Ovary (tissue), 9 donors: ENCODE measurements around the gene SENP7. TPM values are rescaled to one million over a fixed set of nuclear protein-coding genes. Genes with fewer than 3 reads are reported as not detected.

Experiments
- DNase-seq, 5 donors: peaks; one replicate each; pipeline ENCODE4 v3.0.0-alpha.2; 2019 to 2020
- H3K27ac ChIP-seq, 2 donors: fragments of 200-600 bp; one replicate each; pipeline versions ENCODE4 v1.5.1 to v1.8.0; 2019 to 2022
- H3K27me3 ChIP-seq: fragments of 200-600 bp; one replicate; pipeline ENCODE4 v1.8.0; 2022
- H3K36me3 ChIP-seq: fragments of 200-600 bp; sonication (generic); one replicate; pipeline ENCODE4 v1.5.1; 2019
- H3K4me1 ChIP-seq: one replicate; pipeline ENCODE4 v1.8.1; 2013; ENCODE audit warnings: mild to moderate bottlenecking, moderate library complexity; ENCODE audit not compliant: insufficient read depth
- H3K4me3 ChIP-seq: fragments of 200-600 bp; sonication (generic); one replicate; pipeline ENCODE4 v1.5.1; 2017
- H3K9me3 ChIP-seq, 2 donors: fragments of 200-600 bp in 1 of 2; sonication (generic) in 1 of 2; one replicate each; pipeline versions ENCODE4 v1.5.1 to v1.8.1; 2013 to 2019; ENCODE audit warnings: mild to moderate bottlenecking in 1 of 2, moderate library complexity in 1 of 2
- CTCF ChIP-seq, 3 donors: fragments of 450-650 bp in 2 of 3; fragments of 200-600 bp in 1 of 3; IDR thresholded peaks; one replicate each; pipeline versions ENCODE4 v1.5.1 to v1.8.0; 2016 to 2022; ENCODE audit warnings: antibody characterized with exemption in 3 of 3, mild to moderate bottlenecking in 1 of 3
- EP300 ChIP-seq: sonication (generic); formaldehyde crosslinking; IDR thresholded peaks from one replicate; pipeline ENCODE4 v1.6.1; 2017; ENCODE audit warnings: antibody characterized with exemption
- POLR2A ChIP-seq: fragments of 450-650 bp; IDR thresholded peaks from one replicate; pipeline ENCODE4 v1.6.1; 2017; ENCODE audit warnings: antibody characterized with exemption, mild to moderate bottlenecking, moderate library complexity
- intact Hi-C, 4 donors: fragments of 100-400 bp; cut with DNase I; formaldehyde crosslinking; loops; one replicate each; pipeline versions ENCODE4 v1.11.0 to v1.15.1; 2022 to 2023
- polyA plus RNA-seq, 2 donors: library from polyadenylated mRNA; stranded (reverse); fragments of 200-250 nt in 1 of 2; fragments of 350-450 nt in 1 of 2; fragmentation: Illumina TruSeq in 1 of 2; extraction: RNeasy Lipid Tissue Mini Kit (QIAGEN cat#74804) in 1 of 2; gene quantifications; one replicate each; pipeline ENCODE4 v1.2.3, GENCODE V29; 2013 to 2014
- small RNA-seq: library from RNA; depleted of rRNA; stranded (forward); fragments of <200 nt; gene quantifications from one replicate; pipeline ENCODE3, GENCODE V24; 2016
- total RNA-seq, 7 donors: library from RNA; depleted of rRNA in 2 of 7; stranded (reverse); fragments of >200 nt in 2 of 7; fragmentation: NEBNext Ultra II Directional in 3 of 7; extraction: Animal tissue kit (Norgen Biotek cat#: 25700) in 3 of 7; gene quantifications; one replicate each; pipeline versions ENCODE4 v1.1.0 to v1.2.4, GENCODE V29; 2016 to 2023
- donor health status: DM: no; HTN: no; CAD: no; lungs with moderate emphysema.
- donor health status: DM: no; HTN: no; CAD: no.
- donor health status: Bipolar disorder and iron deficiency.
- donor health status: DM: yes; HTN: yes; CAD: no.
- donor health status: DM: no; HTN: no; CAD: no.
- donor health status: DM: yes; HTN: yes; CAD: no.

Gene SENP7
- total and polyA plus RNA-seq, 9 donors = 16.9 to 33.4 (median 26.8) TPM

- Histone ChIP-seq H3K36me3 (no peaks in the 10 kb centered on the region), H3K27ac (no peak overlapping the region), H3K4me1 (no peaks in the 10 kb centered on the region), H3K9me3 (no peaks in the 10 kb centered on the region), H3K4me3 (no peak overlapping the region), H3K27me3 (no peaks in the 10 kb centered on the region)
- no peak for DNase-seq
- TF ChIP-seq POLR2A = no peak
- TF ChIP-seq CTCF (IDR thresholded peaks at IDR 0.05) = no peak
- TF ChIP-seq EP300 = no peak
- intact Hi-C loops = no loop called here
Measured at GRCh38 chr3:101278727-101279126, 234.3 kb downstream of the SENP7 start.

Small RNA genes lying within 50 kb of the gene (small RNA-seq; reads per million reads assigned to genes)
- not detected for gene RF00019

Other genes starting within 250 kb of the SENP7 start
- gene IMPG2, start 192.6 kb downstream of the SENP7 start, total RNA-seq = 1 to 10 TPM in 2 of 7 donors, under 1 TPM in 5; 0.12 to 8.7 (median 0.69) TPM
- gene IMPG2, start 192.6 kb downstream of the SENP7 start, polyA plus RNA-seq = under 1 TPM; 0.06 to 0.22 TPM
- gene TRMT10C, start 48.7 kb upstream of the SENP7 start, total RNA-seq = 10 to 100 TPM; 15.9 to 23.3 (median 20.4) TPM
- gene TRMT10C, start 48.7 kb upstream of the SENP7 start, polyA plus RNA-seq = 10 to 100 TPM; 13.9 to 18.5 TPM
- 100 to 1,000 TPM; 104 to 237 (median 166) TPM for gene PCNP, start 61.0 kb upstream of the SENP7 start, total RNA-seq
- gene PCNP, start 61.0 kb upstream of the SENP7 start, polyA plus RNA-seq = 100 to 1,000 TPM; 150 to 164 TPM
- gene ZBTB11, start 163.9 kb upstream of the SENP7 start, total RNA-seq = 10 to 100 TPM; 15.1 to 24.7 (median 19.3) TPM
- 10 to 100 TPM in 1 of 2 donors, 1 to 10 TPM in 1; 7.6 to 10.7 TPM for gene ZBTB11, start 163.9 kb upstream of the SENP7 start, polyA plus RNA-seq
- 1,000 to 10,000 TPM; 1,843 to 5,887 (median 2,506) TPM for gene RPL24, start 173.5 kb upstream of the SENP7 start, total RNA-seq
- gene RPL24, start 173.5 kb upstream of the SENP7 start, polyA plus RNA-seq = 1,000 to 10,000 TPM; 2,953 to 4,596 TPM
- gene CEP97, start 211.4 kb upstream of the SENP7 start, total RNA-seq = 10 to 100 TPM in 1 of 7 donors, 1 to 10 TPM in 6; 7.5 to 11.1 (median 8.3) TPM
- 1 to 10 TPM; 2.4 to 3.9 TPM for gene CEP97, start 211.4 kb upstream of the SENP7 start, polyA plus RNA-seq